Liver (tissue), 9 donors: ENCODE results near the gene GATAD2B. TPM values are rescaled to one million over a fixed set of nuclear protein-coding genes. Genes with fewer than 3 reads are reported as not detected.
A peak's percentile ranks its signal among the peaks of the same experiment; 100 is the strongest.

Experiments
- DNase-seq: peaks from one replicate; pipeline ENCODE4 v3.0.0-alpha.2; 2017; ENCODE audit warnings: low spot score
- H3K27ac ChIP-seq, 2 donors: one replicate each; pipeline ENCODE4 v1.7.0; 2013; ENCODE audit warnings: inconsistent platforms in 2 of 2, low read length in 2 of 2, control low read depth in 1 of 2, low read depth in 1 of 2, mild to moderate bottlenecking in 1 of 2
- H3K27me3 ChIP-seq, 4 donors: one replicate each; pipeline versions ENCODE4 v1.6.1 to v1.7.0; 2013; ENCODE audit warnings: low read length in 3 of 4, inconsistent platforms in 1 of 4, mild to moderate bottlenecking in 1 of 4, moderate library complexity in 1 of 4; ENCODE audit not compliant: control insufficient read depth in 4 of 4, insufficient read depth in 4 of 4
- H3K36me3 ChIP-seq, 4 donors: one replicate each; pipeline versions ENCODE4 v1.6.1 to v1.7.0; 2013; ENCODE audit warnings: low read length in 3 of 4, mild to moderate bottlenecking in 3 of 4, low read depth in 1 of 4, moderate library complexity in 1 of 4; ENCODE audit not compliant: control insufficient read depth in 4 of 4, insufficient read depth in 3 of 4
- H3K4me1 ChIP-seq, 4 donors: one replicate each; pipeline versions ENCODE4 v1.6.1 to v1.7.0; 2013; ENCODE audit warnings: low read length in 3 of 4, mild to moderate bottlenecking in 3 of 4, moderate library complexity in 1 of 4; ENCODE audit not compliant: control insufficient read depth in 4 of 4, insufficient read depth in 4 of 4
- H3K4me3 ChIP-seq, 3 donors: one replicate each; pipeline versions ENCODE4 v1.6.1 to v1.7.0; 2013; ENCODE audit warnings: low read length in 3 of 3, control low read depth in 1 of 3, low read depth in 1 of 3, mild to moderate bottlenecking in 1 of 3
- H3K9ac ChIP-seq, 2 donors: one replicate each; pipeline ENCODE4 v1.7.0; 2013; ENCODE audit warnings: low read length in 2 of 2, mild to moderate bottlenecking in 2 of 2, moderate library complexity in 2 of 2, control low read depth in 1 of 2, low read depth in 1 of 2
- H3K9me3 ChIP-seq, 4 donors: one replicate each; pipeline versions ENCODE4 v1.6.1 to v1.7.0; 2013; ENCODE audit warnings: low read length in 3 of 4; ENCODE audit not compliant: control insufficient read depth in 4 of 4
- EGR1 ChIP-seq, 2 donors: IDR thresholded peaks; 2 replicates each; pipeline ENCODE4 v1.6.1; 2016 to 2018; ENCODE audit warnings: antibody characterized with exemption in 2 of 2, low read depth in 2 of 2
- FOXA1 ChIP-seq: IDR thresholded peaks from 2 replicates; pipeline ENCODE4 v1.6.1; 2016; ENCODE audit warnings: antibody characterized with exemption
- FOXA2 ChIP-seq: IDR thresholded peaks from 2 replicates; pipeline ENCODE4 v1.6.1; 2016; ENCODE audit warnings: antibody characterized with exemption
- GABPA ChIP-seq, 2 donors: IDR thresholded peaks in 1 of 2; conservative IDR thresholded peaks in 1 of 2; 2 replicates each; pipeline ENCODE4 v1.6.1; 2016; ENCODE audit warnings: antibody characterized with exemption in 2 of 2, mild to moderate bottlenecking in 1 of 2, moderate library complexity in 1 of 2
- HNF4A ChIP-seq, 2 donors: conservative IDR thresholded peaks; 2 replicates each; pipeline ENCODE4 v1.6.1; 2016; ENCODE audit warnings: antibody characterized with exemption in 2 of 2, mild to moderate bottlenecking in 2 of 2
- HNF4G ChIP-seq: IDR thresholded peaks from 2 replicates; pipeline ENCODE4 v1.6.1; 2016; ENCODE audit warnings: antibody characterized with exemption
- NR2F2 ChIP-seq: IDR thresholded peaks from 2 replicates; pipeline ENCODE4 v1.6.1; 2016; ENCODE audit warnings: antibody characterized with exemption
- RAD21 ChIP-seq, 2 donors: IDR thresholded peaks; 2 replicates each; pipeline ENCODE4 v1.6.1; 2016; ENCODE audit warnings: antibody characterized with exemption in 2 of 2, mild to moderate bottlenecking in 2 of 2
- RXRA ChIP-seq, 2 donors: IDR thresholded peaks; 2 replicates each; pipeline ENCODE4 v1.6.1; 2017 to 2018; ENCODE audit warnings: antibody characterized with exemption in 2 of 2, mild to moderate bottlenecking in 1 of 2
- SP1 ChIP-seq: IDR thresholded peaks from 2 replicates; pipeline ENCODE4 v1.6.1; 2018; ENCODE audit warnings: antibody characterized with exemption, mild to moderate bottlenecking
- TAF1 ChIP-seq: conservative IDR thresholded peaks from 2 replicates; pipeline ENCODE4 v1.6.1; 2016; ENCODE audit warnings: antibody characterized with exemption, mild to moderate bottlenecking
- YY1 ChIP-seq: IDR thresholded peaks from 2 replicates; pipeline ENCODE4 v1.6.1; 2016; ENCODE audit warnings: antibody characterized with exemption, mild to moderate bottlenecking
- WGBS: extraction: QIAGEN DNeasy Blood & Tissue Kit; methylation state at CpG from one replicate; pipeline ENCODE4 v1.1.7; 2013; 5-methylcytosine and 5-hydroxymethylcytosine counted together
- polyA plus RNA-seq, 2 donors: library from polyadenylated mRNA; stranded (reverse) in 1 of 2; unstranded in 1 of 2; fragments of 200-250 nt in 1 of 2; fragments of >200 nt in 1 of 2; fragmentation: Nextera tagmentation in 1 of 2; extraction: Ambion mirVana in 1 of 2; gene quantifications; one replicate each; pipeline versions ENCODE4 v1.2.1 to v1.2.3, GENCODE V29; 2013 to 2015
- total RNA-seq, 2 donors: library from RNA; depleted of rRNA; stranded (reverse); fragments of >200 nt; gene quantifications; one replicate each; pipeline ENCODE4 v1.2.3, GENCODE V29; 2014
- TF ChIP-seq, protein P1 (sequence below): fragments of 150-350 bp; IDR thresholded peaks from 2 replicates; pipeline ENCODE4 v1.5.1; 2017; ENCODE audit warnings: improper control_type of control experiment, low read depth, low read length; ENCODE audit not compliant: missing input control
- TF ChIP-seq, protein P2 (sequence below): IDR thresholded peaks from 2 replicates; pipeline ENCODE4 v1.6.1; 2016; ENCODE audit warnings: antibody characterized with exemption
- TF ChIP-seq, protein P3 (sequence below): IDR thresholded peaks from 2 replicates; pipeline ENCODE4 v1.6.1; 2016; ENCODE audit warnings: antibody characterized with exemption
- TF ChIP-seq, protein P4 (sequence below): IDR thresholded peaks from 2 replicates; pipeline ENCODE4 v1.6.1; 2016; ENCODE audit warnings: antibody characterized with exemption, mild to moderate bottlenecking
- TF ChIP-seq, protein P5 (sequence below): IDR thresholded peaks from 2 replicates; pipeline ENCODE4 v1.6.1; 2016; ENCODE audit warnings: antibody characterized with exemption
- donor health status: healthy.
- donor health status: healthy.
- donor health status: healthy.
- donor health status: healthy.
- donor health status: healthy.

Gene GATAD2B
- total and polyA plus RNA-seq, 4 donors, result 3.2 to 4.9 (median 3.9) TPM

DNA sequence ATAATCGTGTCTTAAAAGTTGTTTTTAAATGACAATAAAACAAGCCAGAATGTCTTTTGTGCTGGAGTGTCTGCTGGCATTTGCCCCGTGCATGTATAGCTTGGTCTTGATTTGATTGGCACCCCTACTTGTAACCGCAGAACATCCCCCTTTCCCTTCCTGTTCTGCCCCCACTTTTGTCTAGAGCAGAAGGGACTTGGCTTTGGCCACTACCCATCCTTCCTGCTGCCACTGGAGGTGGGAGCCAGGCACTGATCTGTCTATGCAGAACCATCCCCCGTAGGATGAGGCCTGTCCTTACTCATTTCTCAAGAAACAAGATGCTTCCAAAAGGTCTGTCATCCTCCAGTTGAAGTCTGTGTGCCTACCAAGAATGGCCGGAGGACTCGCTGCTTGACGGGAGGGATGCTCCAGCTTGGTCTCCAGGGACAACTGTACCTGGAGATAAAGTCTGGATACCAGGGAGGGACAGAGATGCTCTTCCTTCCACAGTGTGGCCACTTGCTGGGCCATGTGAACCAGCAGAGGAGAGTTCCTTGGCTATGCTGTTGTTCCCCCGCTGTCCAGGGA is 148.7 kb downstream of the GATAD2B start:
- DNase-seq, result no peak
- H3K9me3 ChIP-seq, result no peaks in the 10 kb centered on the region
- TF ChIP-seq YY1 (no peak), HNF4A (conservative IDR thresholded peaks at IDR 0.05) (no peak), NR2F2 (no peak), FOXA1 (no peak)
- TF ChIP-seq, protein P1, sequence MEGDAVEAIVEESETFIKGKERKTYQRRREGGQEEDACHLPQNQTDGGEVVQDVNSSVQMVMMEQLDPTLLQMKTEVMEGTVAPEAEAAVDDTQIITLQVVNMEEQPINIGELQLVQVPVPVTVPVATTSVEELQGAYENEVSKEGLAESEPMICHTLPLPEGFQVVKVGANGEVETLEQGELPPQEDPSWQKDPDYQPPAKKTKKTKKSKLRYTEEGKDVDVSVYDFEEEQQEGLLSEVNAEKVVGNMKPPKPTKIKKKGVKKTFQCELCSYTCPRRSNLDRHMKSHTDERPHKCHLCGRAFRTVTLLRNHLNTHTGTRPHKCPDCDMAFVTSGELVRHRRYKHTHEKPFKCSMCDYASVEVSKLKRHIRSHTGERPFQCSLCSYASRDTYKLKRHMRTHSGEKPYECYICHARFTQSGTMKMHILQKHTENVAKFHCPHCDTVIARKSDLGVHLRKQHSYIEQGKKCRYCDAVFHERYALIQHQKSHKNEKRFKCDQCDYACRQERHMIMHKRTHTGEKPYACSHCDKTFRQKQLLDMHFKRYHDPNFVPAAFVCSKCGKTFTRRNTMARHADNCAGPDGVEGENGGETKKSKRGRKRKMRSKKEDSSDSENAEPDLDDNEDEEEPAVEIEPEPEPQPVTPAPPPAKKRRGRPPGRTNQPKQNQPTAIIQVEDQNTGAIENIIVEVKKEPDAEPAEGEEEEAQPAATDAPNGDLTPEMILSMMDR, result no peak
- 84% methylated on average over 8 of the region's 8 CpGs for WGBS
- H3K27ac ChIP-seq, result peak overlapping the region; percentile 58 to 83
- peaks cover 8 to 21% (median 9%) of the 10 kb centered on the region in 4 donors for H3K36me3 ChIP-seq
- peaks cover 31 to 71% (median 45%) of the 10 kb centered on the region in 4 donors for H3K4me1 ChIP-seq
- H3K27me3 ChIP-seq, result no peaks in the 10 kb centered on the region
- no peak overlapping the region for H3K4me3 ChIP-seq
- H3K9ac ChIP-seq, result no peak overlapping the region

DNA sequence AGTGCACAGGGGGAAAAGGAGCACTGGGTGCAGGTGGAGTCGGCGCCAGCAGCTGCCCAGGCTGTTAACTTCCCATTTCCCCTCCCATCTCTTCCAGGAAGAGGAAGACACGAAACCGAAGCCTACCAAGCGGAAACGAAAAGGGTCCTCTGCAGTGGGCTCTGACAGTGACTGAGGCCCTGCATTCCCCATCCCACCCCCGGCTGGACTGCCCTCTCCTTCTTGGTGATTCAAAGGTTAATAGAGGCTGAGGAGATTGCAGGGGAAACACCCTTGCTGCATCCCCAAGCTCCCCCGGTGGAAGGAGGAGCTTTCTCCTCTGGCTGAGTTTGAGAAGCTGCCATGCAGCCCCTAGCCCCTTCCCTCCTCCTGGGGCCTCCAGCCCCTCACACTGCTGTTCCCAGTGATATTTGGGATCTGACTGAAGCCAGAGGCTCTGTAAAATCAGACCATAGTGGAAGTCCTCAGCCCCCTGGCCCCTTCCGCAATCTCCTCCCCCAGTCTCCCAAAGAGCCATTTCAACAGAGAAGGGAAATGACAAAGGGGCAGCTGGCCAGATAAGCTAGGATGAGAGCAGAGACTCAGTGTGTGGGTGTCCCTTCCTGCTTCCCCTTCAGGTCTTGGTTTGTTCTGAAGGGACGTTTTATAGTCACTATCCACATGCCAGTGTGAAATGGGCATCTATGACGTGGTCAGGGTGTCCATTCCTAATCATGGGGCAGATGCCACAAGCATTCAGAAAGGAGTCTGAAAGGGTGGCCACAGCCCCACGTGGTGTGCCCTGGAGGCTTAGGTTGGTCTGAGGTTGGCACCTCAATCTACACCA is 149.5 kb downstream of the GATAD2B start:
- Histone ChIP-seq H3K4me1 (peaks cover 30 to 70% (median 48%) of the 10 kb centered on the region in 4 donors), H3K36me3 (peaks cover 8 to 21% (median 9%) of the 10 kb centered on the region in 4 donors), H3K27me3 (no peaks in the 10 kb centered on the region), H3K27ac (peak overlapping the region; percentile 4 to 40), H3K9me3 (no peaks in the 10 kb centered on the region), H3K4me3 (no peak overlapping the region), H3K9ac (no peak overlapping the region)
- no peak for DNase-seq
- no peak for TF ChIP-seq TAF1
- no peak for TF ChIP-seq RXRA (IDR thresholded peaks at IDR 0.05)
- TF ChIP-seq, protein P2, sequence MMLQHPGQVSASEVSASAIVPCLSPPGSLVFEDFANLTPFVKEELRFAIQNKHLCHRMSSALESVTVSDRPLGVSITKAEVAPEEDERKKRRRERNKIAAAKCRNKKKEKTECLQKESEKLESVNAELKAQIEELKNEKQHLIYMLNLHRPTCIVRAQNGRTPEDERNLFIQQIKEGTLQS, result no peak
- TF ChIP-seq HNF4G, result no peak
- TF ChIP-seq, protein P3, sequence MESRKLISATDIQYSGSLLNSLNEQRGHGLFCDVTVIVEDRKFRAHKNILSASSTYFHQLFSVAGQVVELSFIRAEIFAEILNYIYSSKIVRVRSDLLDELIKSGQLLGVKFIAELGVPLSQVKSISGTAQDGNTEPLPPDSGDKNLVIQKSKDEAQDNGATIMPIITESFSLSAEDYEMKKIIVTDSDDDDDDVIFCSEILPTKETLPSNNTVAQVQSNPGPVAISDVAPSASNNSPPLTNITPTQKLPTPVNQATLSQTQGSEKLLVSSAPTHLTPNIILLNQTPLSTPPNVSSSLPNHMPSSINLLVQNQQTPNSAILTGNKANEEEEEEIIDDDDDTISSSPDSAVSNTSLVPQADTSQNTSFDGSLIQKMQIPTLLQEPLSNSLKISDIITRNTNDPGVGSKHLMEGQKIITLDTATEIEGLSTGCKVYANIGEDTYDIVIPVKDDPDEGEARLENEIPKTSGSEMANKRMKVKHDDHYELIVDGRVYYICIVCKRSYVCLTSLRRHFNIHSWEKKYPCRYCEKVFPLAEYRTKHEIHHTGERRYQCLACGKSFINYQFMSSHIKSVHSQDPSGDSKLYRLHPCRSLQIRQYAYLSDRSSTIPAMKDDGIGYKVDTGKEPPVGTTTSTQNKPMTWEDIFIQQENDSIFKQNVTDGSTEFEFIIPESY, result no peak
- TF ChIP-seq GABPA (IDR thresholded peaks at IDR 0.05 in 1 of 2, conservative IDR thresholded peaks at IDR 0.05 in 1 of 2), result no peak
- TF ChIP-seq RAD21 (IDR thresholded peaks at IDR 0.05), result no peak
- TF ChIP-seq, protein P4, sequence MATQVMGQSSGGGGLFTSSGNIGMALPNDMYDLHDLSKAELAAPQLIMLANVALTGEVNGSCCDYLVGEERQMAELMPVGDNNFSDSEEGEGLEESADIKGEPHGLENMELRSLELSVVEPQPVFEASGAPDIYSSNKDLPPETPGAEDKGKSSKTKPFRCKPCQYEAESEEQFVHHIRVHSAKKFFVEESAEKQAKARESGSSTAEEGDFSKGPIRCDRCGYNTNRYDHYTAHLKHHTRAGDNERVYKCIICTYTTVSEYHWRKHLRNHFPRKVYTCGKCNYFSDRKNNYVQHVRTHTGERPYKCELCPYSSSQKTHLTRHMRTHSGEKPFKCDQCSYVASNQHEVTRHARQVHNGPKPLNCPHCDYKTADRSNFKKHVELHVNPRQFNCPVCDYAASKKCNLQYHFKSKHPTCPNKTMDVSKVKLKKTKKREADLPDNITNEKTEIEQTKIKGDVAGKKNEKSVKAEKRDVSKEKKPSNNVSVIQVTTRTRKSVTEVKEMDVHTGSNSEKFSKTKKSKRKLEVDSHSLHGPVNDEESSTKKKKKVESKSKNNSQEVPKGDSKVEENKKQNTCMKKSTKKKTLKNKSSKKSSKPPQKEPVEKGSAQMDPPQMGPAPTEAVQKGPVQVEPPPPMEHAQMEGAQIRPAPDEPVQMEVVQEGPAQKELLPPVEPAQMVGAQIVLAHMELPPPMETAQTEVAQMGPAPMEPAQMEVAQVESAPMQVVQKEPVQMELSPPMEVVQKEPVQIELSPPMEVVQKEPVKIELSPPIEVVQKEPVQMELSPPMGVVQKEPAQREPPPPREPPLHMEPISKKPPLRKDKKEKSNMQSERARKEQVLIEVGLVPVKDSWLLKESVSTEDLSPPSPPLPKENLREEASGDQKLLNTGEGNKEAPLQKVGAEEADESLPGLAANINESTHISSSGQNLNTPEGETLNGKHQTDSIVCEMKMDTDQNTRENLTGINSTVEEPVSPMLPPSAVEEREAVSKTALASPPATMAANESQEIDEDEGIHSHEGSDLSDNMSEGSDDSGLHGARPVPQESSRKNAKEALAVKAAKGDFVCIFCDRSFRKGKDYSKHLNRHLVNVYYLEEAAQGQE, result no peak
- TF ChIP-seq, protein P1, result no peak
- TF ChIP-seq SP1, result no peak
- no peak for TF ChIP-seq FOXA2
- no peak for TF ChIP-seq FOXA1
- TF ChIP-seq EGR1 (IDR thresholded peaks at IDR 0.05; ENCODE audit: low read depth in 2 of 2), result no peak
- TF ChIP-seq, protein P5, sequence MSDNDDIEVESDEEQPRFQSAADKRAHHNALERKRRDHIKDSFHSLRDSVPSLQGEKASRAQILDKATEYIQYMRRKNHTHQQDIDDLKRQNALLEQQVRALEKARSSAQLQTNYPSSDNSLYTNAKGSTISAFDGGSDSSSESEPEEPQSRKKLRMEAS, result no peak
- no peak for TF ChIP-seq NR2F2
- TF ChIP-seq HNF4A (conservative IDR thresholded peaks at IDR 0.05), result no peak
- 70% methylated on average over 12 of the region's 12 CpGs for WGBS
